Chondrocyte (in vitro differentiated cells): ENCODE measurements around the gene NOM1. TPM values are rescaled to one million over a fixed set of nuclear protein-coding genes. Genes with fewer than 3 reads are reported as not detected.

Experiments
- DNase-seq: peaks from one replicate; pipeline ENCODE4 v3.0.0; 2021; ENCODE audit warnings: mixed read lengths, low spot score
- H3K27ac Mint-ChIP-seq: one replicate; pipeline ENCODE4 v1.8.0; 2021; ENCODE audit warnings: mild to moderate bottlenecking, moderate library complexity, mixed read lengths; ENCODE audit not compliant: unreplicated experiment
- H3K27me3 Mint-ChIP-seq: 2 replicates; pipeline ENCODE4 v1.8.0; 2021; ENCODE audit warnings: low read depth, mixed read lengths
- H3K36me3 Mint-ChIP-seq: 2 replicates; pipeline ENCODE4 v1.8.0; 2021; ENCODE audit warnings: low read depth, mixed read lengths
- H3K4me1 Mint-ChIP-seq: 2 replicates; pipeline ENCODE4 v1.8.0; 2021; ENCODE audit warnings: low read depth, mild to moderate bottlenecking, mixed read lengths
- H3K4me3 Mint-ChIP-seq: one replicate; pipeline ENCODE4 v1.8.0; 2021; ENCODE audit warnings: mild to moderate bottlenecking, moderate library complexity, mixed read lengths; ENCODE audit not compliant: unreplicated experiment
- H3K9me3 Mint-ChIP-seq: 2 replicates; pipeline ENCODE4 v1.8.0; 2021; ENCODE audit warnings: low read depth, mixed read lengths
- total RNA-seq: library from RNA; stranded (reverse); gene quantifications from 3 replicates; pipeline ENCODE4 v1.2.1, GENCODE V29; 2021
- TF ChIP-seq, protein P1 (sequence below): fragments of 200-600 bp; sonication (generic); IDR thresholded peaks from 2 replicates; pipeline ENCODE4 v1.5.0; 2021; ENCODE audit warnings: antibody characterized with exemption, mild to moderate bottlenecking, moderate library complexity

Gene NOM1
- total RNA-seq, 1 donor from 2014 or later = 16.9 TPM

DNA sequence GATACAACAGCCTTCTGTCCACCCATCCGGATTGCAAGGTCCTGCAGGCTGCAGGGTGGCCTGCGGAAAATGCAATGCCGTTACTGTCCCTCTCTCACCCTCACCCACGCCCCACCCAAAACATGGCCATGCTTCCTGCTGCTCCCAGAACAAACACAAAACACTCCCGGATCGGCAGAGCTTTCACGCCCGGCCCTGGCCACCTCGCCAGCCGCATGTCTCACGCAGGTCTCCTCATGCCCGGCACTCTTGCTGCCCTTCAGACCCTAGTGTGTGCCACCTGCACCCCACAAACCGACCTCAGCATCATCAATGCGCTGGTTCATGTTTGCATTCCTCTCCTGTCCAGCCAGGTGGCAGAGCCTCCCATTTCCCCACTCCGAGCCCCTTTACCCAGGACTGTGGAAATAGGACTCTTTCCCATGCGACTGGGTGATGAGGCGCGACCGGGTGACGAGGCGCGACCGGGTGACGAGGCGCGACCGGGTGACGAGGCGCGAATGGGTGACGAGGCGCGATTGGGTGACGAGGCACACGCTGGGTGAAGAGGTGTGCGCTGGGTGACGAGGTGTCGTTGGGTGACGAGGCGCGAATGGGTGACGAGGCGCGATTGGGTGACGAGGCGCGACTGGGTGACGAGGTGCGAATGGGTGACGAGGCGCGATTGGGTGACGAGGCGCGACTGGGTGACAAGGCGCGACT is 8.9 kb upstream of the NOM1 start:
- no peak for DNase-seq

GRCh38 chr7:156941393-156942182 is 7.9 kb upstream of the NOM1 start:
- no peaks in the 10 kb centered on the region for H3K4me1 Mint-ChIP-seq
- H3K27me3 Mint-ChIP-seq = peaks cover 23% of the 10 kb centered on the region
- DNase-seq = no peak
- H3K27ac Mint-ChIP-seq = no peak overlapping the region
- H3K36me3 Mint-ChIP-seq = no peaks in the 10 kb centered on the region
- TF ChIP-seq, protein P1, sequence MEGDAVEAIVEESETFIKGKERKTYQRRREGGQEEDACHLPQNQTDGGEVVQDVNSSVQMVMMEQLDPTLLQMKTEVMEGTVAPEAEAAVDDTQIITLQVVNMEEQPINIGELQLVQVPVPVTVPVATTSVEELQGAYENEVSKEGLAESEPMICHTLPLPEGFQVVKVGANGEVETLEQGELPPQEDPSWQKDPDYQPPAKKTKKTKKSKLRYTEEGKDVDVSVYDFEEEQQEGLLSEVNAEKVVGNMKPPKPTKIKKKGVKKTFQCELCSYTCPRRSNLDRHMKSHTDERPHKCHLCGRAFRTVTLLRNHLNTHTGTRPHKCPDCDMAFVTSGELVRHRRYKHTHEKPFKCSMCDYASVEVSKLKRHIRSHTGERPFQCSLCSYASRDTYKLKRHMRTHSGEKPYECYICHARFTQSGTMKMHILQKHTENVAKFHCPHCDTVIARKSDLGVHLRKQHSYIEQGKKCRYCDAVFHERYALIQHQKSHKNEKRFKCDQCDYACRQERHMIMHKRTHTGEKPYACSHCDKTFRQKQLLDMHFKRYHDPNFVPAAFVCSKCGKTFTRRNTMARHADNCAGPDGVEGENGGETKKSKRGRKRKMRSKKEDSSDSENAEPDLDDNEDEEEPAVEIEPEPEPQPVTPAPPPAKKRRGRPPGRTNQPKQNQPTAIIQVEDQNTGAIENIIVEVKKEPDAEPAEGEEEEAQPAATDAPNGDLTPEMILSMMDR = no peak
- no peaks in the 10 kb centered on the region for H3K9me3 Mint-ChIP-seq
- no peak overlapping the region for H3K4me3 Mint-ChIP-seq

More for the DNA sequence above, 8.9 kb upstream of the NOM1 start:
- Mint-ChIP-seq H3K4me3 (no peak overlapping the region), H3K9me3 (no peaks in the 10 kb centered on the region), H3K36me3 (no peaks in the 10 kb centered on the region), H3K27me3 (peaks cover 23% of the 10 kb centered on the region), H3K4me1 (no peaks in the 10 kb centered on the region), H3K27ac (no peak overlapping the region)
- TF ChIP-seq, protein P1 = no peak

GRCh38 chr7:156942708-156943090 is 6.8 kb upstream of the NOM1 start:
- TF ChIP-seq, protein P1 = no peak
- H3K4me1 Mint-ChIP-seq = peaks cover 7% of the 10 kb centered on the region
- no peak overlapping the region for H3K27ac Mint-ChIP-seq
- H3K27me3 Mint-ChIP-seq = peaks cover 23% of the 10 kb centered on the region
- H3K4me3 Mint-ChIP-seq = no peak overlapping the region
- no peaks in the 10 kb centered on the region for H3K9me3 Mint-ChIP-seq
- H3K36me3 Mint-ChIP-seq = no peaks in the 10 kb centered on the region
- no peak for DNase-seq

GRCh38 chr7:156943091-156944041 is 6.1 kb upstream of the NOM1 start:
- no peak for DNase-seq
- Mint-ChIP-seq H3K27me3 (peaks cover 23% of the 10 kb centered on the region), H3K9me3 (no peaks in the 10 kb centered on the region), H3K27ac (no peak overlapping the region), H3K36me3 (no peaks in the 10 kb centered on the region), H3K4me3 (no peak overlapping the region), H3K4me1 (peaks cover 8% of the 10 kb centered on the region)
- TF ChIP-seq, protein P1 = no peak

GRCh38 chr7:156944876-156945275 is 4.6 kb upstream of the NOM1 start:
- TF ChIP-seq, protein P1 = no peak
- no peaks in the 10 kb centered on the region for H3K36me3 Mint-ChIP-seq
- H3K4me3 Mint-ChIP-seq = no peak overlapping the region
- no peak for DNase-seq
- H3K4me1 Mint-ChIP-seq = peaks cover 8% of the 10 kb centered on the region
- no peak overlapping the region for H3K27ac Mint-ChIP-seq
- peaks cover 23% of the 10 kb centered on the region for H3K27me3 Mint-ChIP-seq
- no peaks in the 10 kb centered on the region for H3K9me3 Mint-ChIP-seq
